IgD-negative memory B cell (primary cell): ENCODE results near the gene ADCY5. TPM values are rescaled to one million over a fixed set of nuclear protein-coding genes. Genes with fewer than 3 reads are reported as not detected.

Source experiments
- H3K27ac Mint-ChIP-seq, 3 donors: one replicate each; pipeline ENCODE4 v1.8.0; 2020 to 2022; ENCODE audit warnings: mild to moderate bottlenecking in 3 of 3, mixed read lengths in 3 of 3, moderate library complexity in 1 of 3
- H3K27me3 Mint-ChIP-seq: one replicate; pipeline ENCODE4 v1.8.0; 2021; ENCODE audit warnings: mixed read lengths
- H3K36me3 Mint-ChIP-seq: one replicate; pipeline ENCODE4 v1.8.0; 2020; ENCODE audit warnings: mild to moderate bottlenecking, mixed read lengths
- H3K4me1 Mint-ChIP-seq, 3 donors: one replicate each; pipeline ENCODE4 v1.8.0; 2020 to 2022; ENCODE audit warnings: mixed read lengths in 3 of 3, mild to moderate bottlenecking in 1 of 3
- H3K4me3 Mint-ChIP-seq, 4 donors: one replicate each; pipeline ENCODE4 v1.8.0; 2020 to 2022; ENCODE audit warnings: mild to moderate bottlenecking in 4 of 4, mixed read lengths in 4 of 4, moderate library complexity in 3 of 4
- H3K9me3 Mint-ChIP-seq, 3 donors: one replicate each; pipeline ENCODE4 v1.8.0; 2020 to 2021; ENCODE audit warnings: mixed read lengths in 3 of 3, mild to moderate bottlenecking in 1 of 3
- polyA plus RNA-seq: library from polyadenylated mRNA; unstranded; fragments of 300-500 nt; fragmentation: Illumina TruSeq; gene quantifications from one replicate; pipeline ENCODE4 v1.2.3, GENCODE V29; 2021

ADCY5 gene
- polyA plus RNA-seq, 1 donor from 2014 or later: not detected

DNA sequence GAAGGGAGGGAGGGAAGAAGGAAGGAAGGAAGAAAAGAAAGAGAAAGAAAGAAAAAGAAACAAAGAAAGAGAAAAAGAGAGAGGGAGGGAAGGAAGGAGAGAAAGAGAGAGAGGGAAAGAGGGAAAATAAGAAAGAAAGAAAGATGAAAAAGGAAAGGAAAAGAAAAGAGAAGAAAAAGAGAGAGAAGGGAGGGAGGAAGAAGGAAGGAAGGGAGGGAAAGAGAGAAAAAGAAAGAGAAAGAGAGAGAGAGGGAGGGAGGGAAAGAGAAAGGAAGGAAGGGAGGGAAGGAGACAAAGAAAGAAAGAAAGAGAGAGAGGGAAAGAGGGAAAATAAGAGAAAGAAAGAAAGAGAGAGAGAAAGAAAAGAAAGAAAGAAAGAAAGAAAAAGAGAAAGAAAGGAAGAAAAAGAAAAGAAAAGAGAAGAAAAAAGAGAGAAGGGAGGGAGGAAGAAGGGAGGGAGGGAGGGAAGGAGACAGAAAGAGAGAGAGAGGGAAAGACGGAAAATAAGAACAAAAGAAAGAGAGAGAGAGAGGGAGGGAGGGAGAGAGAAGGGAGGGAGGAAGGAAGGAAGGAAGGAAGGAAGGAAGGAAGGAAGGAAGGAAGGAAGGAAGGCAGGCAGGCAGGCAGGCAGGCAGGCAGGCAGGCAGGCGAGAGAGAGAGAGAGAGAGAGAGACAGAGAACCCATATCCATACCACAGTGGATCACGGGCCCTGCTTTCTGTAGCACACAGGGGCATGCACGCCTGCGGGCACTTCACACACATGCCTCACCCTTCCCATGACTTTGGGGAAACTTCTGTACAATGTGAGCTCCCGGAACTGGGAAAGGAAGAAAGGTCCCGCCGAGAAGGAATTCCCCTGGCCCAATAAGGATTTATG is 52.5 kb downstream of the ADCY5 start:
- Mint-ChIP-seq H3K27ac (no peak overlapping the region), H3K27me3 (peaks cover 18% of the 10 kb centered on the region), H3K36me3 (no peaks in the 10 kb centered on the region), H3K9me3 (no peaks in the 10 kb centered on the region), H3K4me1 (no peaks in the 10 kb centered on the region), H3K4me3 (no peak overlapping the region)

DNA sequence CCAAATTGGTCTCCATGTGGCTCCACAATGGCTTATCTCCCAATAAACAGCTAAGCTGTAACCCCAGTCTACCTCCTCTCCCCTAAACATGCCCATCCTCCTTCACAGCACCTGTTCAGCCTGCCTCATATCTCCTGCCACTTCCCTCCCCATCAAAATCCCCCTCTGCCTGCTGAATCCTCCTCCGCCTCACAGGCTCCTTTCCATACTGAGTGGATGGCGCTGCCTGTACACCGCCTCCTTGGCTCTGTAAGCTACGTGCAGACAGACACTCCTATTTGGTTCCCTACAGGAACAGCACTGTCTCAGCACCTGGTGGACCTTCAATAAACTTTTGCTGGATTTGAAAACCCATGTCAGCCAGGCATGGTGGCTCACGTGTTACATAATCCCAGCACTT is 53.7 kb downstream of the ADCY5 start:
- Mint-ChIP-seq H3K36me3 (no peaks in the 10 kb centered on the region), H3K27ac (no peak overlapping the region), H3K4me1 (no peaks in the 10 kb centered on the region), H3K4me3 (no peak overlapping the region), H3K9me3 (no peaks in the 10 kb centered on the region), H3K27me3 (peaks cover 18% of the 10 kb centered on the region)

DNA sequence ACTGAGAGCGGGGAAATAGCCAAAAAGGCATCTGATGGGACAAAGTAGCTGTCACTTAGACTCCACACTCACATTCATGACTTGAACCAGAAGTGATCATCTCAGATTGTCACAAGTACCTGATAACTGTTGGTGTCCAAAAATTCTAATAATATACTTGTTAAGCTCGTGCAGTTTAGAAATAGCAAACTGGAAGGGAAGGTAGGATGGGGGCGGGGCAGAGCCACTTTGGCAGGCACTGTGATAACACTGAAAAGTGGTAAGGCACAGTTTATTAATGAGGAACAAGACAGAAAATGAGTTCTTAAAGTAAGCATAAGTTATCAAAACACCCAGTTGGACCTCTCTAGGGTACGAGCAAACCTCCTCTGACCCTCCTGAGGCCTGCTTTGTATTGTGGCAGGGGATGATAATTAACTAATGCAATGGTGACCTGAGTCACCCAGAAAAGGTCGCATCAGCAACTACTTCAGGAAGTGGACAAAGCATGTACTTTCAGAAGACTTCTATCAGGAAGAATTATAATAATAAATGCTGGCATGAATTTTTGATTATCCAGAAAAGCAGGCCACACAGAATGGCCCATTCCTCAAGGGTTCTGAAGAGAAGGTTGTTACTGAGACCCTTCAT is 54.4 kb downstream of the ADCY5 start:
- H3K4me1 Mint-ChIP-seq: no peaks in the 10 kb centered on the region
- H3K27me3 Mint-ChIP-seq: peaks cover 11% of the 10 kb centered on the region
- no peak overlapping the region for H3K4me3 Mint-ChIP-seq
- no peaks in the 10 kb centered on the region for H3K36me3 Mint-ChIP-seq
- no peaks in the 10 kb centered on the region for H3K9me3 Mint-ChIP-seq
- H3K27ac Mint-ChIP-seq: no peak overlapping the region

DNA sequence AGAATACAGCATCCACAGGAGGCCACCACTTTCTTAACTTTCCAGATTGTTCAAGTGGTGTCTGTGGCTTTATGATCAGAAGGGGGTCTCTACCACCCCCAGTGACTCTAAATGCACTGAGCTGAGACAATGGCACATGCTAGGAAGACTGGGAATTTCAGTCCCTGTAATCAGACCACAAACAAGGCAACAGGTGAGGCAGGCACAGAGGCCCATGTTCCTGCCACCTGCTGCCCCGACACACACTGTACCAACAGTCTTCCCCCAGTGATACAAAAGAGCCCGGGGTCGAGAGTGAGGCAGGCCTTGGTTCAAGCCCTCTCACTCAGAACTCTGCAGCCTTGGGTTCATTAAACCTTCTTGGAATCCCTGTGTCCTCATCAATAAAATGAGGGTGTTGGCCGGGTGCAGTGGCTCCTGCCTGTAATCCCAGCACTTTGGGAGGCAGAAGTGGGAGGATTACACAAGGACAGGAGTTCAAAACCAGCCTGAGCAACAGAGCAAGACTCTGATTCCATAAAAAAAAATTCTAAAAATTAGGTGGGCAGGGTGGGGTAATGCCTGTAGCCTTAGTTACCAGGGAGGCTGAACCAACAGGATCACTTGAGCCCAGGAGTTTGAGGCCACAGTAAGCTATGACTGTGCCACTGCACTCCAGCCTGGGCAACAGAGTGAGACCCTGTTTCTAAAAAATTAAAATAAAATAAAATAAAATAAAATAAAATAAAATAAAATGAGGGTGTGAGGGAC is 55.8 kb downstream of the ADCY5 start:
- no peaks in the 10 kb centered on the region for H3K9me3 Mint-ChIP-seq
- no peak overlapping the region for H3K27ac Mint-ChIP-seq
- peaks cover 11% of the 10 kb centered on the region for H3K27me3 Mint-ChIP-seq
- no peak overlapping the region for H3K4me3 Mint-ChIP-seq
- H3K36me3 Mint-ChIP-seq: peaks cover 2% of the 10 kb centered on the region
- no peaks in the 10 kb centered on the region for H3K4me1 Mint-ChIP-seq

DNA sequence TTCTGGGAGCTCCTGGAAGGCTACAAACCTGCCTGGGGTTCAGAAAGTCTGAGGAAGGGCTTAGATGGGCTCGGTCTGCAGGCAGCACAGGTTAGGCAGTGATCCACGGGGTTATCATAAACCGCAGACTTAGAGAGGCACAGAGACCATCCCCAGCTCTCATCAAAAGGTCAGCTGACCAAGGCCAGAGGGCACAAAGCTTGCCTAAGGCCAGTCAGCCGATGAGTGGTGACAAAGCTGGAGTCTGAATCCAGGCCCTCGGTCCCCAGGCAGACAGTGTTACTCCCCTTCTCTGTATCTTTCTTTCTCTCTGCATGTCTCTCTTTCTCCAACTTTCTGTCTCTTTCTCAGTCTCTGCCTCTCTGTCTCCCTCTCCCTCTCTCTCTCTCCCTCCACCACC is 56.5 kb downstream of the ADCY5 start:
- H3K27me3 Mint-ChIP-seq: peaks cover 13% of the 10 kb centered on the region
- H3K9me3 Mint-ChIP-seq: no peaks in the 10 kb centered on the region
- peaks cover 2% of the 10 kb centered on the region for H3K36me3 Mint-ChIP-seq
- no peaks in the 10 kb centered on the region for H3K4me1 Mint-ChIP-seq
- H3K4me3 Mint-ChIP-seq: no peak overlapping the region
- H3K27ac Mint-ChIP-seq: no peak overlapping the region

DNA sequence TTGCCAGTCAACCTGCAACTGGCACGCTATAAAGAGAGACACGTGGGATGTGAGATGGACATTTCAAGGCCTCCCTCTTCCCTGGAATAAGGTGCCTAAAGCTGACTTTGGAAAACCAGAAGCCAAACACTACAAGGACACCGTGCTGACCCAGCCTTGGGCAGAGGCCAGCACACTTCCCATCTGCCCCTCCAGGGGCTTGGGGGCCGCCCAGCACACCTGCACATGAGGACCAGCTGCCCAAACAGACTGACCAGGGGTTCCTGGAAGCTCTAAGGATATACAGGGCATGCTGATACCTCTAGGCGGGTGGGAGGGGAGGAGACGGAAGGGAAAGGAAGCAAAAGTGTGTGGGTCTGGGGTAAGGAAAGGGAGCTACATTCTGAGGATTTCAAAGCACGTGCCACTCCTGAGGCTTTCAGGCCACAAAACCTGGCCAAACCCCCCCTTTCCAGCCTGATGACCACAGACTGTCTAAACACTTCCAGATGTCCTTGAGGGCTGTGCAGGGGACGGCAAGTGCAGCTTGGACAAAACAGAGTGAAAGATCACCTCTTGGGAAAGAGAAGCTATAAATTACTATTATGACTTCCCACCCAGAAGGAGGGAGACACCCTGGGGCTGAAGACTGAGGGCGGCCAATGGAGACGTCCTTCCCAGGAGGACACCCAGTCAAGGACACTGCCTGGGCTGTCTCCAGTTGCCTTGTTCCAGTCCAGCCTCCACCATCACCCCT is 57.9 kb downstream of the ADCY5 start:
- peaks cover 2% of the 10 kb centered on the region for H3K36me3 Mint-ChIP-seq
- no peaks in the 10 kb centered on the region for H3K4me1 Mint-ChIP-seq
- peaks cover 24% of the 10 kb centered on the region for H3K27me3 Mint-ChIP-seq
- no peaks in the 10 kb centered on the region for H3K9me3 Mint-ChIP-seq
- H3K27ac Mint-ChIP-seq: no peak overlapping the region
- no peak overlapping the region for H3K4me3 Mint-ChIP-seq

DNA sequence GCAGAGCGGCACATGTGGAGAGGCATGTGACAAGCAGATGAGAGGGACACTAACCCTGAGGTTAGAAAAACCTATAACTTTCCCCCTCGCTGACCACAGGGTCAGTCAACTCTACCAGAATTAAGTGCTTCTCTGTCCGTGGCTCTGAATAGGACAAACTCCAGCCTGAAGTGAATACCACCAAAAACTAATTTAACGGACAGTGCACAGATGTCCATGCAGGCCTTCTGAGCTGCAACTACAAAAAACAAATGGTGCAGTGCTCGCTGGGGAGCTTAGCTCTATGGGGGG is 59.3 kb downstream of the ADCY5 start:
- H3K27ac Mint-ChIP-seq: no peak overlapping the region
- H3K27me3 Mint-ChIP-seq: peaks cover 26% of the 10 kb centered on the region
- H3K4me1 Mint-ChIP-seq: no peaks in the 10 kb centered on the region
- peaks cover 2% of the 10 kb centered on the region for H3K36me3 Mint-ChIP-seq
- no peaks in the 10 kb centered on the region for H3K9me3 Mint-ChIP-seq
- H3K4me3 Mint-ChIP-seq: no peak overlapping the region

DNA sequence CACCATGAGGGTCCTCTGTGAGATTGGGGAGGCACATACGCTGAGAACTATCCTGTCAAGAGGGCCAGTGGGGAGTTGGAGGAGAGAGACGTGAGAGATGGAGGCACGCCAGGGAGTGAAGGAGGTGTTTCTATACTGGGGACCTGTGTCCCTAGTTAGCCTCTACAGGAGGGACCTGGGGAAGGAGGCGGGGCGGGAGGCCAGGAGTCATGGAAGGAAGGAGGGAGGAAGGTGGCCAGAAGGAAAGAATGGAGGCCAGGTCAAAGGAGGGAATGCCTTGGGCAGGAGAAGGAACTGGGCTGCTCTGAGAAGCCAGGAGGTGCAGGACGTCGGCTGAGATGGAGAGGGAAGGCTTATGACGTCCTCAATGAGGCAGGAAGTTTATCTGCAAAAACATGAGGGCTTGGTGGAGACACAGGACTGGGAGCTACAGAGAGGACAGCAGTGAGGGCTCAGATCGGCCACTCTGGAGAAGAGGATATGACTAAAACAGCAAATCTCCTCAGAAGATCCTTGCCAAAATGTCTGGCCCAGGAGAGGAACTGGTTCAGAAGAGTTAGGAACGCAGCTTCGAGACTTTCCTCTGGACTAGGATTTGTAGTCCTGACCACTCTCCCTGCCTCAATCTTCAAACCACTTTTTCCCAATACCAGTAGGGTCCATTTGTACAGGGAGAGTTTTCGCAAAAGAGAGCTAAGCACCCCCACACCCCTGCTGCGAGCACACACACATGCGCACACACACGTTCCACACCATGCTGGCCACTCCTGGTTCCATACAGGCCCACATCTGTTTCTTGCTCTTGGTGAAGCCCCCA is 59.9 kb downstream of the ADCY5 start:
- Mint-ChIP-seq H3K27me3 (peaks cover 26% of the 10 kb centered on the region), H3K4me3 (no peak overlapping the region), H3K9me3 (no peaks in the 10 kb centered on the region), H3K4me1 (no peaks in the 10 kb centered on the region), H3K36me3 (peaks cover 2% of the 10 kb centered on the region), H3K27ac (peak overlapping the region in 1 of 3 donors; percentile 36)

DNA sequence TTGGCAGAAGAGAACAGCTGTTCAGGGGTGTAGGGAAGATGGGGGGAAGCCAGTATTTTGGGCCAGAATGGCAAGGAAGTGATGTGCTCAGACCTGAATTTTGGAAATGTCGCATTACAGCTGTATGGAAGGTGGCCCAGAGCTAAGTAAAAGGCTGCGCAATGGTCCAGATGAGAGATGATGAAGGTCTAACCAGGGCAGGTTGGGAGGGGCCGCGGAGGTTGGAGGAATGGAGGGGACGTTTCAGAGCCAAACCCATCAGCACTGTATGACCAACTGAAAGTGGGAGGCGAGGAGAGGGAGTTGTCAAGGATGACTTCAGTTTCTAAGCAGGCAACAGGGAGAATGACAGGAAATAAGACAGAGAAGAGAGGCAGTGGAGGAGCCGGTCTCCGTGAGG is 60.8 kb downstream of the ADCY5 start:
- no peaks in the 10 kb centered on the region for H3K9me3 Mint-ChIP-seq
- H3K4me1 Mint-ChIP-seq: no peaks in the 10 kb centered on the region
- H3K4me3 Mint-ChIP-seq: no peak overlapping the region
- peaks cover 2% of the 10 kb centered on the region for H3K36me3 Mint-ChIP-seq
- H3K27me3 Mint-ChIP-seq: peaks cover 26% of the 10 kb centered on the region
- peak overlapping the region in 1 of 3 donors; percentile 24 for H3K27ac Mint-ChIP-seq

DNA sequence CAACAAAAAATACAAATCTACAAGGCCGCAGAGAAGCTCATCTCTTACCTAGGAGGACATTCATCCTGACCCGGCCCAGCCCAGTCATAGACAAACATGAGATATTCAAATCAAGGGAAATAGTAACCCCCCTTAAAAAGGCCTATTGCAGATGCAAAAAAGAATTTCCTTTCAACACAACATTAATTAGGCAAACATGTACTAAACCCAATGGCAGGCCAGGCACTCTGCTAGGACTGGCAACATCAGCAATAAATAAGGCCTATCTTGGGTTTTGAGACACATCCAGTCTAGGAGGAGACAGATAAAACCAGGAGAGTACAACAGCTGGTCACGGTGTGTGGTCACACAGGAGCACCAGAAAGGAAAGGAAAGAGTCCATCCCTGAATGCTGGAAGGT is 61.4 kb downstream of the ADCY5 start:
- H3K4me1 Mint-ChIP-seq: no peaks in the 10 kb centered on the region
- no peaks in the 10 kb centered on the region for H3K9me3 Mint-ChIP-seq
- H3K27me3 Mint-ChIP-seq: peaks cover 26% of the 10 kb centered on the region
- no peak overlapping the region for H3K4me3 Mint-ChIP-seq
- peaks cover 2% of the 10 kb centered on the region for H3K36me3 Mint-ChIP-seq
- peak overlapping the region in 1 of 3 donors; percentile 24 for H3K27ac Mint-ChIP-seq

DNA sequence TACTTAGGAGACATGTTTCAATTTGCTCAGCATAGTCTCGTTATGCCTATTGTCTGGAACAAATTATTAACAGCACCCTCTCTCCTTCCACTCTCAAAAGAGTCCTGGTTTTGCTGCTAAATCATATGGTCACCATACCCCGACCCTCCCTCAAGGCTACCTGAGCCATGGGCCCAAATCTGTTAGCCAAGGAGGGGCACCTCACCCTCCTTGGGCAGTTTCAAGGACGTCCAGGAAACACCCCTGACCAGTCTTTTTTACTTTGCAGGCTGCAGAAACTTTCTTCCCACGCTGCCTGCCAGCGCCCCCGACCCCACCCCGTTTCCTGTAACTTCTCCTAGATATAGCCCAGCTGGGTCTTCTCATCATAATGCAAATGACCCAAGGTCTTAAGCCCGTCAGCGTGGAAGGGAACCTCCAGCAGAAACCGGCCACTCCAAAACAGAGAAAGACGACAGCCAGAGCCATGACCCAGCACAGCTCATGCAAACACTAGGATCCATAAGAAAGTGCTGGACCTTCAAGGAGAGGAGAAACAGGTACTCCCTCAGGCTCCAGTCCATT is 62.3 kb downstream of the ADCY5 start:
- peaks cover 26% of the 10 kb centered on the region for H3K27me3 Mint-ChIP-seq
- no peaks in the 10 kb centered on the region for H3K4me1 Mint-ChIP-seq

DNA sequence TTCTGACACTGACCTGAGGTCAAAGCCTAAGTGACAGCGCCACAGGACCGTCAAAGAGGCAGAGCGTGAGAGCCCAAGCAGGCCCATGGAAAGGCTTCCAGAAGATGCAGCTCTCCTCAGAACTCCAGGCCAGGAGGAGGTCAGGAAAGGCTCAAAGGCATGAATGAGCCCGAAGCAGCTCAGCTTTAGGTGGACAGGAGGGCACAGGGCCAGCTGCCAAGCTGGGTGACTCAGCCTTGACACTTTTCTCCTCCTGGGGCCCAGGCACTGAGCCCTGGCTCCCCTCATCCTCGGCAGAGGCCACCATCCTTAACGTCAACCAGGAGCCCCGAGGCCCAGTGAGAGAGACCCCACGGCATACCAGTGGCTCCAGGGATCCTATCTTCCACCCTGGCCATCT is 62.9 kb downstream of the ADCY5 start:
- H3K4me1 Mint-ChIP-seq: no peaks in the 10 kb centered on the region
- no peak overlapping the region for H3K27ac Mint-ChIP-seq

More for the DNA sequence above, 62.3 kb downstream of the ADCY5 start:
- Mint-ChIP-seq H3K27ac (no peak overlapping the region), H3K9me3 (no peaks in the 10 kb centered on the region), H3K4me3 (no peak overlapping the region), H3K36me3 (peaks cover 2% of the 10 kb centered on the region)

DNA sequence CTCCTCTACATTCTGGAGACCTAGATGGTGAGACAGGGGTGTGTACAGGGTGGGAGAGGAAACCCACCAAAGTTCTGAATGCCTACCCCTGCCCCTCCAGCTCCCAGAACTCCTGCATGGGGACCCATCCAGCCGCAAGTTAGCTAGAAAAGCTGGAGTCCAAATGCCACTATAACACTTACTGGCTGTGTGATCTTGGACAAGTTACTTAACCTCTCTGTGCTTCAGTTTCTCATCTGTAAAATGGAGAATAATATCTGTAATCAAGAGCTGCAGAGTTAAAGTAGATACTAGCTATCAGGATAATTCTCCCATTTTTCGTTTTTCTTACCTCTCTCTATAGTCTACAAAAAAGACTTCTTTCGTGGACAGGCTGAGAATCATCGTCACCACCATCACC is 63.4 kb downstream of the ADCY5 start:
- Mint-ChIP-seq H3K27ac (no peak overlapping the region), H3K9me3 (no peaks in the 10 kb centered on the region), H3K4me3 (no peak overlapping the region), H3K36me3 (peaks cover 2% of the 10 kb centered on the region), H3K27me3 (peaks cover 26% of the 10 kb centered on the region), H3K4me1 (no peaks in the 10 kb centered on the region)

More for the DNA sequence above, 62.9 kb downstream of the ADCY5 start:
- Mint-ChIP-seq H3K9me3 (no peaks in the 10 kb centered on the region), H3K4me3 (no peak overlapping the region), H3K36me3 (peaks cover 2% of the 10 kb centered on the region), H3K27me3 (peaks cover 26% of the 10 kb centered on the region)

DNA sequence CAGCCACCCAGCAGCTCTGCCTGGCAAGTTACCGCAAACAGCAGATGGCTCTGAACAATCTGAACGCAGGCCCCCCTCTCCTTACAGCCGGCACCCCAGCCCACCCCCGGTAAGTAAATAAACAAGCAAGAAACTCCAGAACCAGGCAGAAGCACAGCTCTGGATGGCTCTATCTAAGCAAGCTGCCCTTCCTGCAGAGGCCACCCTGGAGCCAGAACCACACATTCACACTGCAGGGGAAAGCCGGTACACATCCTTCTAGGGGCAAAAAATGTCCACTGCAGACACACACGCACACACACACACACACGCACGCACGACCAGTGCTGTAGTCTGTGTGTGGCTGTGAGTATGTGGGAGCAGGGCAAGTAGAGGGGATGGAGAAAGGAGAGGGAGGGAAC is 63.9 kb downstream of the ADCY5 start:
- Mint-ChIP-seq H3K4me1 (no peaks in the 10 kb centered on the region), H3K27ac (no peak overlapping the region), H3K9me3 (no peaks in the 10 kb centered on the region), H3K4me3 (no peak overlapping the region), H3K36me3 (peaks cover 2% of the 10 kb centered on the region), H3K27me3 (peaks cover 26% of the 10 kb centered on the region)
